Forelimb muscle (tissue), 1 donor: Measurements from ENCODE around the gene OXCT2. TPM values are rescaled to one million over a fixed set of nuclear protein-coding genes. Genes with fewer than 3 reads are reported as not detected.

ENCODE experiments used
- DNase-seq: peaks from one replicate; pipeline ENCODE4 v3.0.0-alpha.2; 2013; ENCODE audit warnings: low read depth
- polyA plus RNA-seq: library from polyadenylated mRNA; unstranded; fragments of 120-200 nt; gene quantifications from one replicate; pipeline ENCODE4 v1.2.1, GENCODE V29; 2013; ENCODE audit not compliant: insufficient read length

Gene OXCT2
- polyA plus RNA-seq, 1 donor: not detected

GRCh38 chr1:39733161-39733560 lies 38.0 kb downstream of the OXCT2 start:
- no peak for DNase-seq

GRCh38 chr1:39732730-39733129 lies 38.4 kb downstream of the OXCT2 start:
- DNase-seq: no peak

- DNase-seq: no peak
These were observed 41.3 kb downstream of the OXCT2 start for GRCh38 chr1:39729842-39730241.

GRCh38 chr1:39729030-39729429 lies 42.1 kb downstream of the OXCT2 start:
- no peak for DNase-seq

- DNase-seq: no peak
These were observed 43.2 kb downstream of the OXCT2 start for GRCh38 chr1:39727932-39728317.

- no peak for DNase-seq
These were observed 43.8 kb downstream of the OXCT2 start for GRCh38 chr1:39727221-39727931.

GRCh38 chr1:39726600-39726999 lies 44.5 kb downstream of the OXCT2 start:
- DNase-seq: no peak

- no peak for DNase-seq
These were observed 48.7 kb downstream of the OXCT2 start for GRCh38 chr1:39722495-39722894.

- no peak for DNase-seq
These were observed 49.5 kb downstream of the OXCT2 start for GRCh38 chr1:39721664-39722063.

- DNase-seq: peak; percentile 48
These were observed 50.8 kb downstream of the OXCT2 start for GRCh38 chr1:39720094-39720999.

Other genes starting within 250 kb of the OXCT2 start
- gene PABPC4, start 194.6 kb downstream of the OXCT2 start, polyA plus RNA-seq: 464 TPM
- 50.6 TPM for gene HEYL, start 131.7 kb downstream of the OXCT2 start, polyA plus RNA-seq
- gene NT5C1A, start 99.2 kb downstream of the OXCT2 start, polyA plus RNA-seq: 9.0 TPM
- 2.2 TPM for gene HPCAL4, start 79.9 kb downstream of the OXCT2 start, polyA plus RNA-seq
- gene PPIE, start 32.5 kb downstream of the OXCT2 start, polyA plus RNA-seq: 41.7 TPM
- 1.3 TPM for gene BMP8B, start 17.5 kb upstream of the OXCT2 start, polyA plus RNA-seq
- 14.3 TPM for gene TRIT1, start 112.2 kb upstream of the OXCT2 start, polyA plus RNA-seq
- gene MYCL, start 130.6 kb upstream of the OXCT2 start, polyA plus RNA-seq: 2.5 TPM
- 0.96 TPM for gene MFSD2A, start 183.8 kb upstream of the OXCT2 start, polyA plus RNA-seq